GM19455 (cell line): ENCODE measurements around the gene IL1F10.

Experiments
- ATAC-seq: cut with Tn5 transposase; IDR thresholded peaks from one replicate; pipeline ENCODE4 v1.9.1; 2021; ENCODE audit not compliant: unreplicated experiment

IL1F10 gene

GRCh38 chr2:113111823-113112287, 44.1 kb downstream of the IL1F10 start:
- ATAC-seq: no peak

- ATAC-seq: no peak
Measured at GRCh38 chr2:113112441-113112840, 44.7 kb downstream of the IL1F10 start.

- ATAC-seq: no peak
Measured at GRCh38 chr2:113112871-113113270, 45.1 kb downstream of the IL1F10 start.

- ATAC-seq: no peak
Measured at GRCh38 chr2:113113807-113114206, 46.0 kb downstream of the IL1F10 start.

- ATAC-seq: no peak
Measured at GRCh38 chr2:113114224-113114945, 46.6 kb downstream of the IL1F10 start.

- no peak for ATAC-seq
Measured at GRCh38 chr2:113114996-113115395, 47.2 kb downstream of the IL1F10 start.

GRCh38 chr2:113116100-113116958, 48.6 kb downstream of the IL1F10 start:
- ATAC-seq: no peak

- no peak for ATAC-seq
Measured at GRCh38 chr2:113117541-113118262, 49.9 kb downstream of the IL1F10 start.

- ATAC-seq: no peak
Measured at GRCh38 chr2:113118263-113118657, 50.5 kb downstream of the IL1F10 start.

- no peak for ATAC-seq
Measured at GRCh38 chr2:113119111-113119510, 51.3 kb downstream of the IL1F10 start.

GRCh38 chr2:113120861-113121260, 53.1 kb downstream of the IL1F10 start:
- no peak for ATAC-seq

- no peak for ATAC-seq
Measured at GRCh38 chr2:113122364-113122763, 54.6 kb downstream of the IL1F10 start.

- no peak for ATAC-seq
Measured at GRCh38 chr2:113123726-113124125, 56.0 kb downstream of the IL1F10 start.

GRCh38 chr2:113124181-113124961, 56.6 kb downstream of the IL1F10 start:
- no peak for ATAC-seq
